Ovary (tissue), 10 donors: ENCODE measurements around the gene LIN28A. TPM values are rescaled to one million over a fixed set of nuclear protein-coding genes. Genes with fewer than 3 reads are reported as not detected.

Source experiments
- DNase-seq, 5 donors: peaks; one replicate each; pipeline ENCODE4 v3.0.0-alpha.2; 2019 to 2020
- H3K27ac ChIP-seq, 2 donors: fragments of 200-600 bp; one replicate each; pipeline versions ENCODE4 v1.5.1 to v1.8.0; 2019 to 2022
- H3K27me3 ChIP-seq: fragments of 200-600 bp; one replicate; pipeline ENCODE4 v1.8.0; 2022
- H3K36me3 ChIP-seq: fragments of 200-600 bp; sonication (generic); one replicate; pipeline ENCODE4 v1.5.1; 2019
- H3K4me1 ChIP-seq: one replicate; pipeline ENCODE4 v1.8.1; 2013; ENCODE audit warnings: mild to moderate bottlenecking, moderate library complexity; ENCODE audit not compliant: insufficient read depth
- H3K4me3 ChIP-seq: fragments of 200-600 bp; sonication (generic); one replicate; pipeline ENCODE4 v1.5.1; 2017
- H3K9me3 ChIP-seq, 2 donors: fragments of 200-600 bp in 1 of 2; sonication (generic) in 1 of 2; one replicate each; pipeline versions ENCODE4 v1.5.1 to v1.8.1; 2013 to 2019; ENCODE audit warnings: mild to moderate bottlenecking in 1 of 2, moderate library complexity in 1 of 2
- CTCF ChIP-seq, 3 donors: fragments of 450-650 bp in 2 of 3; fragments of 200-600 bp in 1 of 3; IDR thresholded peaks; one replicate each; pipeline versions ENCODE4 v1.5.1 to v1.8.0; 2016 to 2022; ENCODE audit warnings: antibody characterized with exemption in 3 of 3, mild to moderate bottlenecking in 1 of 3
- EP300 ChIP-seq: sonication (generic); formaldehyde crosslinking; IDR thresholded peaks from one replicate; pipeline ENCODE4 v1.6.1; 2017; ENCODE audit warnings: antibody characterized with exemption
- POLR2A ChIP-seq: fragments of 450-650 bp; IDR thresholded peaks from one replicate; pipeline ENCODE4 v1.6.1; 2017; ENCODE audit warnings: antibody characterized with exemption, mild to moderate bottlenecking, moderate library complexity
- WGBS, 3 donors: extraction: QIAGEN DNeasy Blood & Tissue Kit in 1 of 3; methylation state at CpG; one replicate each; pipeline versions ENCODE4 v1.1.5 to v1.1.7; 2013 to 2017; 5-methylcytosine and 5-hydroxymethylcytosine counted together
- intact Hi-C, 4 donors: fragments of 100-400 bp; cut with DNase I; formaldehyde crosslinking; loops; one replicate each; pipeline versions ENCODE4 v1.11.0 to v1.15.1; 2022 to 2023
- long read RNA-seq, 3 donors: library from polyadenylated mRNA in 2 of 3; unstranded in 2 of 3; transcript quantifications; one replicate each; pipeline ENCODE4 v2.0.0 and lab custom pipeline, GENCODE V29; 2021 to 2026
- polyA plus RNA-seq, 2 donors: library from polyadenylated mRNA; stranded (reverse); fragments of 200-250 nt in 1 of 2; fragments of 350-450 nt in 1 of 2; fragmentation: Illumina TruSeq in 1 of 2; extraction: RNeasy Lipid Tissue Mini Kit (QIAGEN cat#74804) in 1 of 2; gene quantifications; one replicate each; pipeline ENCODE4 v1.2.3, GENCODE V29; 2013 to 2014
- total RNA-seq, 7 donors: library from RNA; depleted of rRNA in 2 of 7; stranded (reverse); fragments of >200 nt in 2 of 7; fragmentation: NEBNext Ultra II Directional in 3 of 7; extraction: Animal tissue kit (Norgen Biotek cat#: 25700) in 3 of 7; gene quantifications; one replicate each; pipeline versions ENCODE4 v1.1.0 to v1.2.4, GENCODE V29; 2016 to 2023
- donor health status: DM: no; HTN: no; CAD: no; lungs with moderate emphysema.
- donor health status: DM: no; HTN: no; CAD: no.
- donor health status: Bipolar disorder and iron deficiency.
- donor health status: DM: yes; HTN: yes; CAD: no.
- donor health status: DM: no; HTN: no; CAD: no.
- donor health status: DM: yes; HTN: yes; CAD: no.

LIN28A gene
- total RNA-seq = 1 to 10 TPM in 1 of 7 donors, not detected in 6; 1.3 TPM
- polyA plus RNA-seq = not detected
- long read RNA-seq, donor 1 = 0 reads
- long read RNA-seq, donor 2, full-length matches to known transcripts = 10 of 10 reads
- long read RNA-seq, donor 2, partial matches to known transcripts = 0 of 10 reads
- long read RNA-seq, donor 2, other reads (novel, unspliced or antisense) = 0 of 10 reads
- long read RNA-seq, donor 3 = 0 reads

GRCh38 chr1:26410706-26411623, at the start of gene LIN28A:
Gene LIN28A (plus strand): TSS chr1:26410817. CDS start chr1:26410892, 75 bp downstream.
- no peak for DNase-seq
- no peak for TF ChIP-seq EP300
- Histone ChIP-seq H3K36me3 (no peaks in the 10 kb centered on the region), H3K4me3 (no peak within 1 kb of the TSS), H3K27me3 (peaks cover 6% of the 10 kb centered on the region), H3K27ac (no peak within 1 kb of the TSS), H3K4me1 (no peaks in the 10 kb centered on the region), H3K9me3 (no peaks in the 10 kb centered on the region)
- intact Hi-C loops = no loop called here
- WGBS, 3 donors = 1 to 2% (median 2%) methylated on average over 59 to 70 of the region's 70 CpGs

GRCh38 chr1:26361605-26362122, 49.0 kb upstream of the LIN28A start:
- peaks cover 2% of the 10 kb centered on the region for H3K4me1 ChIP-seq
- intact Hi-C loops = no loop called here
- no peaks in the 10 kb centered on the region for H3K9me3 ChIP-seq
- H3K27ac ChIP-seq = no peak overlapping the region
- H3K36me3 ChIP-seq = no peaks in the 10 kb centered on the region
- no peak overlapping the region for H3K4me3 ChIP-seq
- no peaks in the 10 kb centered on the region for H3K27me3 ChIP-seq
- no peak for TF ChIP-seq CTCF (IDR thresholded peaks at IDR 0.05)
- TF ChIP-seq EP300 = no peak
- TF ChIP-seq POLR2A = no peak
- WGBS, 3 donors = 84 to 89% (median 86%) methylated on average over 12 of the region's 12 CpGs
- no peak for DNase-seq

GRCh38 chr1:26362331-26362730, 48.3 kb upstream of the LIN28A start:
- Histone ChIP-seq H3K4me1 (peaks cover 2% of the 10 kb centered on the region), H3K9me3 (no peaks in the 10 kb centered on the region), H3K27me3 (no peaks in the 10 kb centered on the region), H3K4me3 (no peak overlapping the region), H3K36me3 (no peaks in the 10 kb centered on the region), H3K27ac (no peak overlapping the region)
- intact Hi-C loops = no loop called here
- no peak for TF ChIP-seq CTCF (IDR thresholded peaks at IDR 0.05)
- no peak for TF ChIP-seq POLR2A
- no peak for TF ChIP-seq EP300
- DNase-seq = no peak
- WGBS, 3 donors = 86 to 90% (median 88%) methylated on average over 3 of the region's 3 CpGs

- intact Hi-C loops = no loop called here
- Histone ChIP-seq H3K9me3 (no peaks in the 10 kb centered on the region), H3K27me3 (no peaks in the 10 kb centered on the region), H3K4me3 (no peak overlapping the region), H3K27ac (no peak overlapping the region), H3K4me1 (peaks cover 2% of the 10 kb centered on the region), H3K36me3 (no peaks in the 10 kb centered on the region)
- DNase-seq = peak; percentile 52 to 75 (median 61)
- TF ChIP-seq CTCF (IDR thresholded peaks at IDR 0.05) (peak; percentile 25 to 55 (median 42)), EP300 (no peak)
- WGBS, 3 donors = 23 to 28% (median 25%) methylated on average over 26 of the region's 26 CpGs
Measured at GRCh38 chr1:26363549-26364448, 46.8 kb upstream of the LIN28A start.
